SU-DHL-6 (cell line): ENCODE data around the gene TNRC6B.

ENCODE experiments used
- CTCF ChIP-seq: fragments of 200-600 bp; sonication (generic); IDR thresholded peaks from one replicate; pipeline ENCODE4 v1.5.1; 2017; ENCODE audit warnings: antibody characterized with exemption, mild to moderate bottlenecking, low read length, moderate library complexity; ENCODE audit not compliant: insufficient read depth, poor library complexity, severe bottlenecking
- EZH2phosphoT487 ChIP-seq: fragments of 200-600 bp; sonication (generic), shearing (Covaris generic); conservative IDR thresholded peaks from 2 replicates; pipeline ENCODE4 v1.6.1; 2018; ENCODE audit warnings: mild to moderate bottlenecking, antibody characterized with exemption, low read length, moderate library complexity, mixed read lengths

DNA sequence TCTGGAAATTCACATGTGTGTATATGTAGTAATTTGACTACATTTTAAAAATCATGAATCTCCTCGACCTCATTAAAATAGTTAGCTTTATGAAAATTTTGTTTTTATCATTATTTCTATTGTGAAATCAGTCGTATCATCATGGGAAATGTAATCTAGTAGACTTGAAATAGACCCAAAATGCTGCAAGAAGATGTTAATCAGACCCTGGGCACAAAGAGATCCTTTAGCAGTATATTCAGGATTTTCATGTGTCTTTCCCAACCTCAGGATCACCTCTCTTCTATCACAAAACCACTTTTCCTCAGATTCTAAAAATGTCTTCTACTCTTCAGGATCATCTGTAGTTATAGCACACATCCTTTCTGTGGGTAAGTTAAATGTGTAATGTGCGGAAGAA, 93.7 kb downstream of the TNRC6B start:
- TF ChIP-seq CTCF (no peak), EZH2phosphoT487 (no peak)
